Measurements from ENCODE around the gene IL6R. TPM values are rescaled to one million over a fixed set of nuclear protein-coding genes. Genes with fewer than 3 reads are reported as not detected.

IL6R gene
- total RNA-seq, 1 donor from 2014 or later = 48.5 TPM

DNA sequence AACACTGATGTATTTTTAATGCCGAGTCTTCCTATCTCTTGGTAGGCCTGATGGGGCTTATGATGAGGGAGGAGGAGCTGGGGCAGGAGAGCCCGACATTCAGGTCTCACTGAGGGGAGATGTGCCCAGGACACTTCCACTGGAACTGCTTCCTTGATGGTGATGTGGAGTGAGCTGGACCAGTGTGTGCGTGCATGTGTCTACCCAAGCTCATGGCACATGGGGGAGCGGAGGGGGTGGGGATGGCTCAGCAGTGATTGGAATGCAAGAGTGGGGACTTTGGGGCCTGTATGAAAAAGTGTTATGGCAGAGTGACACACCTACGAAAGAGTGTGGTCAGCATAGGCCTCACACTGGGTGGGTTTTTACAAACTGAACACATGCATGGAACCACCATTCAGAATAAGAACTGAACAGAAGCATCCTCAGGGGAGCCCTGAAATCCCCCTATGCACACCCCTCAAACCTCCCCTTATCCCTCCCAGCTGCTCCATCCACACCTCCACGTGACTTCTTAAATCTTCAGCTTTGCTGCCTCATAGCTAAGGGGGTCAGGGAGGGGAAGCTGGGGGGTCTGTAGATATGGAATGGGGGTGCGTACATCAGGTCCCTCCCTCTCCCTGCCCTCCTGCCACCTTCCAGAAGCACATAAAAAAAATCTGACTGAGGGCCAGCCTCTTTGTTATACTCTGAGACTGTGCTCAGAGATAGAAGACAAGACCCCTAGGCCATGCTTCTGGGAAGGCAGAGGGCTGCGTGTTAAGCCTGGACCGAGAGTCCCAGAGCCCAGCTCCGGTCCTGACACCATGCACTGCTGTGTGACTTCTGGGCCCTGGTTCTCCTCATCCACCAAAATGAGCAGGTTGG is 11.6 kb downstream of the IL6R start:
- no peak for ATAC-seq
- peak; percentile 35 for DNase-seq
- H3K27me3 ChIP-seq (ENCODE audit: low read depth) = no peaks in the 10 kb centered on the region
- TF ChIP-seq, protein P1, sequence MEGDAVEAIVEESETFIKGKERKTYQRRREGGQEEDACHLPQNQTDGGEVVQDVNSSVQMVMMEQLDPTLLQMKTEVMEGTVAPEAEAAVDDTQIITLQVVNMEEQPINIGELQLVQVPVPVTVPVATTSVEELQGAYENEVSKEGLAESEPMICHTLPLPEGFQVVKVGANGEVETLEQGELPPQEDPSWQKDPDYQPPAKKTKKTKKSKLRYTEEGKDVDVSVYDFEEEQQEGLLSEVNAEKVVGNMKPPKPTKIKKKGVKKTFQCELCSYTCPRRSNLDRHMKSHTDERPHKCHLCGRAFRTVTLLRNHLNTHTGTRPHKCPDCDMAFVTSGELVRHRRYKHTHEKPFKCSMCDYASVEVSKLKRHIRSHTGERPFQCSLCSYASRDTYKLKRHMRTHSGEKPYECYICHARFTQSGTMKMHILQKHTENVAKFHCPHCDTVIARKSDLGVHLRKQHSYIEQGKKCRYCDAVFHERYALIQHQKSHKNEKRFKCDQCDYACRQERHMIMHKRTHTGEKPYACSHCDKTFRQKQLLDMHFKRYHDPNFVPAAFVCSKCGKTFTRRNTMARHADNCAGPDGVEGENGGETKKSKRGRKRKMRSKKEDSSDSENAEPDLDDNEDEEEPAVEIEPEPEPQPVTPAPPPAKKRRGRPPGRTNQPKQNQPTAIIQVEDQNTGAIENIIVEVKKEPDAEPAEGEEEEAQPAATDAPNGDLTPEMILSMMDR (IDR thresholded peaks at IDR 0.05) = no peak
- intact Hi-C loops (cut with DNase I) = no loop called here
- no peaks in the 10 kb centered on the region for H3K9me3 ChIP-seq
- H3K4me3 ChIP-seq = no peak overlapping the region
- H3K27ac ChIP-seq = no peak overlapping the region
- peaks cover 66% of the 10 kb centered on the region for H3K4me1 ChIP-seq
- H3K36me3 ChIP-seq = peaks cover 9% of the 10 kb centered on the region

DNA sequence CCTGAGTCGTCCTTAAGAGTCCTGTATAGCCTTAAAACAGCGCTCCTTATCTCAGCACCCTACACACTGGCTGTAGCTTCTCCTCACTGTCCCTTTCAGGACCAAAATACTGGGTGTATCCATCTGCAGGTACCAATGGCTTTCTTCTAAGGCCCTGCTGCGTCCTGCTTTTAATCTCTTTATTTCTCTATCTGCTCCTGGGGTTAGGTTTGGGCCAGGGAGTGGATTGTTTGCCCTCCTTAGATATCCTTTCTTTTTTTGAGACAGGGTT is 12.1 kb downstream of the IL6R start:
- H3K4me3 ChIP-seq = no peak overlapping the region
- ATAC-seq (no peak), DNase-seq (no peak)
- no peaks in the 10 kb centered on the region for H3K9me3 ChIP-seq
- H3K4me1 ChIP-seq = peaks cover 72% of the 10 kb centered on the region
- intact Hi-C loops (cut with DNase I) = no loop called here
- H3K36me3 ChIP-seq = peaks cover 6% of the 10 kb centered on the region
- TF ChIP-seq, protein P1 (IDR thresholded peaks at IDR 0.05) = no peak
- peak overlapping the region; percentile 87 for H3K27ac ChIP-seq
- H3K27me3 ChIP-seq (ENCODE audit: low read depth) = no peaks in the 10 kb centered on the region

DNA sequence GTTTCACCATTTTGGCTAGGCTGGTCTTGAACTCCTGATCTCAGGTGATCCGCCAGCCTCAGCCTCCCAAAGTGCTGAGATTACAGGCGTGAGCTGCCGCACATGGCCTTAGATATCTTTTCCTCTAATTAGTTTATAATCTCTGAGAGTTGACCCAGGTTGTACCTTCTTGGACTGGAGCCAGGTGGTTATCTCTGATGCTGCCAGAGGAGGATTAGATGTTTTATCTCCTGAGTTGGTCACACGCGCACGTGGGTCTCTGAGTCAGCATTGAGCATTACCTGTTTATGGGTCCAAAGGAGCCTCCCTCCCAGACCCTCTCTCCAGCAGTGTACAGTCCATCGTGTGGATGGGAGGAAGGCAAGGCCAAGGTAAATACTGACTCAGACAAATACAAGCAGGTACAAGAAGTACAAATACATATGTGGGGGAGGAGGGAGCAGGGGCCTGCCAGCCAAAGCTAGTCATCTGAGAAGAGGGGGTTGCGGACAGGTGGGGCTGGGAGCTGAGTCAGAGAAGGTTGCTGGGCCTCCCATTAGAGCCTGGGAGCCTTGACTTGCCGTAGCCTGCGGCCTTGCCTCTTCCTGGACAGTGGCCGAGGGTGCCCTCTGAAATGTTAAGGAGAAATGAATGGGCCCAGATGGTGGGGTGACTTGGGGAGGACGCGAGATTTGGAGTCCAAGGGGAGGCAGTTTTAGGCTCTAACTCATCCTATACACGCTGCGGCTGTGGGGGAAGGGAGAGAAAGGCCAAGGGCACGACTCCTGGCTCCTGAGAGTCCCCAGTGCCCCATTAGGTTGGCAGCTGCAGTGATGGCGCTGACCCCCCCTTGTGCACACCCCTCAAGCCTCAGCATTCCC is 13.1 kb downstream of the IL6R start:
- ATAC-seq = peak; percentile 90 to 91

DNA sequence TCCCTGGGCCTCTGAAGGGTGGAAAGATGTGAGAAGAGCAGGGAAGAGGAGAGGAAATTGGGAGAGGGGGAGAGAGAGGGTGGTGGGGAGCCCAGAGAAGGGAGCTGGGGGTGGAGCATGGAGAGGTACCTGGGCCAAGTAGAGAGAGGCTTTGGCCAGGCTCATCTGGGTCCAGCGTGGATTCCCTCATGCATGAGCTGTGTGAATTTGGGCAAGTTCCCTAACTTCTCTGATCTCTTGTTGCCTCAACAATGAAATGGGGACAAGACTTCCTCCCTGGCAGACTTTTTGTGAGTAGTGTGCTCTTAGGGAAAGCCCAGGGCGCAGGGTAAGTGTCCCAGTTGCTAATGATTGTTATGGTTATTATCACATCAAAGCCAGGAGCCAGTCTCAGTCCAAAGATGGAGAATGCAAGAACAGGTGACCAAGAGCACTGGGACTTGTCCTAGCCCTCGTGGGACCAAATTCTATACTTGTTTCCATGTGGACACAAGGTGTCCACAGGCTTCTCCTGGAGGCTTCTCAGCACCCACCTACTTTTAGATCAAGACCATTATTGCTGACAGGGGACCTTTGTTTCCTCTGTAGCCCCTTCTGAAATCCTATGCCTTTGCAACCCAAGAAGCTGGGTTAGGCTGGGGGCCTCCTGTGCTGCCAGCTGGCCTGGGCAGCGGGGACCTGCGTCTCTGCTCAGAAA is 13.9 kb downstream of the IL6R start:
- Histone ChIP-seq H3K27ac (peak overlapping the region; percentile 87), H3K9me3 (no peaks in the 10 kb centered on the region), H3K36me3 (peaks cover 2% of the 10 kb centered on the region), H3K4me1 (peaks cover 76% of the 10 kb centered on the region), H3K4me3 (no peak overlapping the region), H3K27me3 (ENCODE audit: low read depth) (no peaks in the 10 kb centered on the region)
- DNase-seq (peak; percentile 16), ATAC-seq (no peak)
- intact Hi-C loops (cut with DNase I) = no loop called here
- TF ChIP-seq, protein P1 (IDR thresholded peaks at IDR 0.05) = no peak

More for the DNA sequence above, 13.1 kb downstream of the IL6R start:
- no peak overlapping the region for H3K4me3 ChIP-seq
- H3K36me3 ChIP-seq = peaks cover 6% of the 10 kb centered on the region
- no peaks in the 10 kb centered on the region for H3K27me3 ChIP-seq (ENCODE audit: low read depth)
- intact Hi-C loops (cut with DNase I) = no loop called here
- H3K9me3 ChIP-seq = no peaks in the 10 kb centered on the region
- DNase-seq = peak; percentile 86
- TF ChIP-seq, protein P1 (IDR thresholded peaks at IDR 0.05) = no peak
- H3K27ac ChIP-seq = peak overlapping the region; percentile 87
- peaks cover 75% of the 10 kb centered on the region for H3K4me1 ChIP-seq
